Neural cell (in vitro differentiated cells): Measurements from ENCODE around the gene RPS19BP1. TPM values are rescaled to one million over a fixed set of nuclear protein-coding genes. Genes with fewer than 3 reads are reported as not detected.

Source experiments
- H2AFZ ChIP-seq: fragments of 200-600, 300-800 bp; sonication (generic), shearing (Covaris generic); 2 replicates; pipeline ENCODE4 v1.6.0; 2014; ENCODE audit warnings: low read depth, mild to moderate bottlenecking, antibody characterized with exemption, low read length, moderate library complexity
- H3F3A ChIP-seq: fragments of 200-600 bp; shearing (Covaris generic); 2 replicates; pipeline ENCODE4 v1.6.1; 2016; ENCODE audit warnings: mild to moderate bottlenecking, moderate library complexity, mixed read lengths, antibody characterized with exemption, low read length; ENCODE audit not compliant: insufficient read depth, poor library complexity, severe bottlenecking
- H3K27ac ChIP-seq: fragments of 200-600, 300-800 bp; sonication (generic), shearing (Covaris generic); 2 replicates; pipeline ENCODE4 v1.5.1; 2014; ENCODE audit warnings: mild to moderate bottlenecking, low read length, moderate library complexity
- H3K27me3 ChIP-seq: fragments of 300-800, 200-600 bp; sonication (generic), shearing (Covaris generic); 2 replicates; pipeline ENCODE4 v1.6.0; 2014; ENCODE audit warnings: mild to moderate bottlenecking, low read depth, low read length, moderate library complexity; ENCODE audit not compliant: insufficient read depth
- H3K36me3 ChIP-seq: fragments of 300-800, 200-600 bp; sonication (generic), shearing (Covaris generic); 2 replicates; pipeline ENCODE4 v1.5.1; 2014; ENCODE audit warnings: mild to moderate bottlenecking, antibody characterized with exemption, low read length, moderate library complexity; ENCODE audit not compliant: insufficient read depth
- H3K4me2 ChIP-seq: fragments of 300-800, 200-600 bp; sonication (generic), shearing (Covaris generic); 2 replicates; pipeline ENCODE4 v1.6.0; 2014; ENCODE audit warnings: mild to moderate bottlenecking, low read length
- H3K4me3 ChIP-seq: fragments of 300-800, 200-600 bp; sonication (generic), shearing (Covaris generic); 2 replicates; pipeline ENCODE4 v1.5.1; 2014; ENCODE audit warnings: mild to moderate bottlenecking, low read length, moderate library complexity
- H3K79me2 ChIP-seq: fragments of 200-600 bp; shearing (Covaris generic); replicated peaks from 2 replicates; pipeline ENCODE4 v1.6.0; 2014; ENCODE audit warnings: mild to moderate bottlenecking, low read length, moderate library complexity; ENCODE audit not compliant: insufficient read depth
- H3K9ac ChIP-seq: fragments of 300-800, 200-600 bp; sonication (generic), shearing (Covaris generic); 2 replicates; pipeline ENCODE4 v1.6.1; 2016; ENCODE audit warnings: mild to moderate bottlenecking, low read length, mixed read lengths
- H3K9me2 ChIP-seq: fragments of 200-600 bp; shearing (Covaris generic); 2 replicates; pipeline ENCODE4 v1.6.1; 2016; ENCODE audit warnings: mild to moderate bottlenecking, low read length, mixed read lengths; ENCODE audit not compliant: insufficient read depth
- H3K9me3 ChIP-seq: fragments of 200-600, 300-800 bp; sonication (generic), shearing (Covaris generic); 2 replicates; pipeline ENCODE4 v1.6.1; 2016; ENCODE audit warnings: mild to moderate bottlenecking, mixed run types, low read length, moderate library complexity, mixed read lengths
- H4K20me1 ChIP-seq: fragments of 200-600 bp; shearing (Covaris generic); 2 replicates; pipeline ENCODE4 v1.6.1; 2016; ENCODE audit warnings: mild to moderate bottlenecking, mixed run types; ENCODE audit not compliant: insufficient read depth
- EP300 ChIP-seq: fragments of 450-650 bp; conservative IDR thresholded peaks from 2 replicates; pipeline ENCODE4 v1.6.1; 2014; ENCODE audit warnings: antibody characterized with exemption, mild to moderate bottlenecking, moderate library complexity; ENCODE audit not compliant: poor library complexity, severe bottlenecking
- EZH2 ChIP-seq: fragments of 200-600, 300-800 bp; shearing (Covaris generic), sonication (generic); IDR thresholded peaks from 2 replicates; pipeline ENCODE4 v1.6.1; 2014; ENCODE audit warnings: antibody characterized with exemption, low read length, borderline replicate concordance, mild to moderate bottlenecking; ENCODE audit not compliant: insufficient read depth, poor library complexity, severe bottlenecking
- MXI1 ChIP-seq: fragments of 450-650 bp; conservative IDR thresholded peaks from 2 replicates; pipeline ENCODE4 v1.6.1; 2014; ENCODE audit warnings: antibody characterized with exemption, mild to moderate bottlenecking; ENCODE audit not compliant: poor library complexity, severe bottlenecking
- POLR2AphosphoS5 ChIP-seq: IDR thresholded peaks from 2 replicates; pipeline ENCODE4 v1.6.1; 2012
- RAD21 ChIP-seq: fragments of 450-650 bp; conservative IDR thresholded peaks from 2 replicates; pipeline ENCODE4 v1.6.1; 2014; ENCODE audit warnings: antibody characterized with exemption, mild to moderate bottlenecking, moderate library complexity
- SMC3 ChIP-seq: fragments of 450-650 bp; conservative IDR thresholded peaks from 2 replicates; pipeline ENCODE4 v1.6.1; 2014; ENCODE audit warnings: antibody characterized with exemption, mild to moderate bottlenecking, moderate library complexity; ENCODE audit not compliant: poor library complexity
- TAF1 ChIP-seq: IDR thresholded peaks from 2 replicates; pipeline ENCODE4 v1.6.1; 2012; ENCODE audit warnings: low read depth
- polyA plus RNA-seq: library from polyadenylated mRNA; depleted of rRNA; stranded (reverse); fragments of >200 nt; gene quantifications from 2 replicates; pipeline ENCODE4 v1.2.3, GENCODE V29; 2014
- TF ChIP-seq, protein P1 (sequence below): fragments of 450-650 bp; IDR thresholded peaks from 2 replicates; pipeline ENCODE4 v1.5.1; 2014; ENCODE audit warnings: antibody characterized with exemption, mild to moderate bottlenecking, moderate library complexity; ENCODE audit not compliant: poor library complexity, severe bottlenecking
- TF ChIP-seq, protein P2 (sequence below): IDR thresholded peaks from 2 replicates; pipeline ENCODE4 v1.6.1; 2012; ENCODE audit warnings: borderline replicate concordance

RPS19BP1 gene
- polyA plus RNA-seq, 1 donor from 2014 or later: 164 TPM

DNA sequence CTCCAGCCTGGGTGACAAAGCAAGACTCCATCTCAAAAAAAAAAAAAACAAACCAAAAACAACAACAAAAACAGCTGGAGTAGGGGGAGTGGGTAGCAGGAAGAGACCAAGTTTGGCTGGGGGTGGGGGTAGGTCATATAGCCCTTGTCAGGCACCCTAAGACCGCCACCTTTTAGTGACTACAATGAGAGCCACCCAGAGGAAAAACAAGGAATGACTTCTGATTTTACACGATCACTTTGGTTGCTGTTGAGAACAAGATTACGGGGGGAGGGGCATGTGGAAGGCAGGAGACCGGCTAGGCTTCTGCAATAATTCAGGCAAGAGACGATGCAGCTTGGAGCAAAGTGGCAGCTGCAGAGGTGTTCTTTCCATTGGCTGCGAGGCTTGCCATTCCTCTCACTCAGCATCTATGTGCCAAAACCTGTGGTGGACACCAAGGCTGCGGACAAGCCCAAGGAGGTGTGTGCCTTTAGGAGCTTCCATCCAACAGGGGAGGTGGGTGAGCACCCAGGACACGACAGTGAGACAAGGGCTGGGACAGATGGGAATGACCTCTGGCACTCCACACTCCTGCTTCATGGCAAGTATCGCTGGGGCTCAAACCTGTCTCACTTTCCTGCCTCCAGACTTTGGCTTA is 1.7 kb downstream of the RPS19BP1 start:
- Histone ChIP-seq H3F3A (no peaks in the 10 kb centered on the region), H3K4me2 (no peak overlapping the region), H3K9me3 (no peaks in the 10 kb centered on the region), H3K79me2 (peaks cover 26% of the 10 kb centered on the region), H2AFZ (no peak overlapping the region), H3K27ac (peak overlapping the region; percentile 29), H3K27me3 (no peaks in the 10 kb centered on the region), H3K4me3 (peak overlapping the region; percentile 75), H3K9me2 (no peaks in the 10 kb centered on the region), H3K9ac (peak overlapping the region; percentile 89), H4K20me1 (peaks cover 10% of the 10 kb centered on the region), H3K36me3 (no peaks in the 10 kb centered on the region)
- TF ChIP-seq POLR2AphosphoS5 (no peak), RAD21 (peak; percentile 16), SMC3 (peak; percentile 33), EZH2 (no peak)
- TF ChIP-seq, protein P1, sequence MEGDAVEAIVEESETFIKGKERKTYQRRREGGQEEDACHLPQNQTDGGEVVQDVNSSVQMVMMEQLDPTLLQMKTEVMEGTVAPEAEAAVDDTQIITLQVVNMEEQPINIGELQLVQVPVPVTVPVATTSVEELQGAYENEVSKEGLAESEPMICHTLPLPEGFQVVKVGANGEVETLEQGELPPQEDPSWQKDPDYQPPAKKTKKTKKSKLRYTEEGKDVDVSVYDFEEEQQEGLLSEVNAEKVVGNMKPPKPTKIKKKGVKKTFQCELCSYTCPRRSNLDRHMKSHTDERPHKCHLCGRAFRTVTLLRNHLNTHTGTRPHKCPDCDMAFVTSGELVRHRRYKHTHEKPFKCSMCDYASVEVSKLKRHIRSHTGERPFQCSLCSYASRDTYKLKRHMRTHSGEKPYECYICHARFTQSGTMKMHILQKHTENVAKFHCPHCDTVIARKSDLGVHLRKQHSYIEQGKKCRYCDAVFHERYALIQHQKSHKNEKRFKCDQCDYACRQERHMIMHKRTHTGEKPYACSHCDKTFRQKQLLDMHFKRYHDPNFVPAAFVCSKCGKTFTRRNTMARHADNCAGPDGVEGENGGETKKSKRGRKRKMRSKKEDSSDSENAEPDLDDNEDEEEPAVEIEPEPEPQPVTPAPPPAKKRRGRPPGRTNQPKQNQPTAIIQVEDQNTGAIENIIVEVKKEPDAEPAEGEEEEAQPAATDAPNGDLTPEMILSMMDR: peak; percentile 40

DNA sequence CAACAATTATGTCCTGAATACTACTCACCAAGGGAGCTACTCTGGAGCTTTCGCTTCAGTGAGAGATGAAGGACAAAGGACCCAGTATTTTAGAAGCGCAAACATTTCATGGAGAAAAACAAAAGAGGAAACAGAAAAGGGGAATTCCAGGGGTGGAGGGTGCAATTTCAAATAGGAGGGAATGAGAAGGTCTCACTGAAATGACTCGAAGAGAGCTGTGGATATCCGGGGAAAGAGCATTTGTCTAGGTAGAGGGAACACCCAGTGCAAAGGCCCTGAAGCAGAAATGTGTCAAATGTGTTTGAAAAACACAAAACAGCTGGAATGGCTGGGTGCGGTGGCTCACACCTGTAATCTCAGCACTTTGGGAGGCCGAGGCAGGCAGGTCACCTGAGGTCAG is 2.4 kb downstream of the RPS19BP1 start:
- Histone ChIP-seq H3K9me3 (no peaks in the 10 kb centered on the region), H3F3A (no peaks in the 10 kb centered on the region), H4K20me1 (peaks cover 12% of the 10 kb centered on the region), H2AFZ (no peak overlapping the region), H3K79me2 (peaks cover 32% of the 10 kb centered on the region), H3K9me2 (no peaks in the 10 kb centered on the region), H3K4me2 (no peak overlapping the region), H3K27me3 (no peaks in the 10 kb centered on the region), H3K4me3 (no peak overlapping the region), H3K36me3 (no peaks in the 10 kb centered on the region), H3K27ac (no peak overlapping the region), H3K9ac (peak overlapping the region; percentile 5)
- TF ChIP-seq, protein P1: no peak
- no peak for TF ChIP-seq SMC3

DNA sequence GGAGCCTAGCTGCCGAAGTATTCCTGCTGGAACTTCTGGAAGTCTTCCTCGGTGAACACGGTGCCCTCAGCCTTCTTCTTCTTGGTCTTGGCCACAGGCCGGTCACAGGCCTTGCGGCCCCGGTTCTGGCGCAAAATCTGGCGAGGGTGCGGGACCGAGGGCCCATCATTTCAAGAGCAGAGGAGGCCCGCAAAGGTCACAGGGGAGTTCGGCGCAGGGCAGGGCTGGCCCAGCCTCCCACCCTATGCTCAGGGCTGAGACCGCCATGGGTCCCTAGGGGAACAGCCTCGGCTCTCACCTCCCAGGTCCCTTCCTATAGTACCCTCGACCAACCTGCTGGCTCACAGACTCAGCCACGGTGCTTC is 3.1 kb downstream of the RPS19BP1 start:
- no peak overlapping the region for H3K4me2 ChIP-seq
- TF ChIP-seq EP300 (no peak), SMC3 (no peak), EZH2 (no peak), TAF1 (no peak), MXI1 (no peak), POLR2AphosphoS5 (no peak), RAD21 (no peak)
- TF ChIP-seq, protein P1: no peak
- TF ChIP-seq, protein P2, sequence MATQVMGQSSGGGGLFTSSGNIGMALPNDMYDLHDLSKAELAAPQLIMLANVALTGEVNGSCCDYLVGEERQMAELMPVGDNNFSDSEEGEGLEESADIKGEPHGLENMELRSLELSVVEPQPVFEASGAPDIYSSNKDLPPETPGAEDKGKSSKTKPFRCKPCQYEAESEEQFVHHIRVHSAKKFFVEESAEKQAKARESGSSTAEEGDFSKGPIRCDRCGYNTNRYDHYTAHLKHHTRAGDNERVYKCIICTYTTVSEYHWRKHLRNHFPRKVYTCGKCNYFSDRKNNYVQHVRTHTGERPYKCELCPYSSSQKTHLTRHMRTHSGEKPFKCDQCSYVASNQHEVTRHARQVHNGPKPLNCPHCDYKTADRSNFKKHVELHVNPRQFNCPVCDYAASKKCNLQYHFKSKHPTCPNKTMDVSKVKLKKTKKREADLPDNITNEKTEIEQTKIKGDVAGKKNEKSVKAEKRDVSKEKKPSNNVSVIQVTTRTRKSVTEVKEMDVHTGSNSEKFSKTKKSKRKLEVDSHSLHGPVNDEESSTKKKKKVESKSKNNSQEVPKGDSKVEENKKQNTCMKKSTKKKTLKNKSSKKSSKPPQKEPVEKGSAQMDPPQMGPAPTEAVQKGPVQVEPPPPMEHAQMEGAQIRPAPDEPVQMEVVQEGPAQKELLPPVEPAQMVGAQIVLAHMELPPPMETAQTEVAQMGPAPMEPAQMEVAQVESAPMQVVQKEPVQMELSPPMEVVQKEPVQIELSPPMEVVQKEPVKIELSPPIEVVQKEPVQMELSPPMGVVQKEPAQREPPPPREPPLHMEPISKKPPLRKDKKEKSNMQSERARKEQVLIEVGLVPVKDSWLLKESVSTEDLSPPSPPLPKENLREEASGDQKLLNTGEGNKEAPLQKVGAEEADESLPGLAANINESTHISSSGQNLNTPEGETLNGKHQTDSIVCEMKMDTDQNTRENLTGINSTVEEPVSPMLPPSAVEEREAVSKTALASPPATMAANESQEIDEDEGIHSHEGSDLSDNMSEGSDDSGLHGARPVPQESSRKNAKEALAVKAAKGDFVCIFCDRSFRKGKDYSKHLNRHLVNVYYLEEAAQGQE: no peak
- peaks cover 18% of the 10 kb centered on the region for H4K20me1 ChIP-seq
- no peaks in the 10 kb centered on the region for H3F3A ChIP-seq
- no peaks in the 10 kb centered on the region for H3K9me2 ChIP-seq
- H3K36me3 ChIP-seq: no peaks in the 10 kb centered on the region
- peak overlapping the region; percentile 54 for H3K4me3 ChIP-seq
- peak overlapping the region; percentile 42 for H3K9ac ChIP-seq
- peaks cover 38% of the 10 kb centered on the region for H3K79me2 ChIP-seq
- no peak overlapping the region for H3K27ac ChIP-seq
- H3K9me3 ChIP-seq: no peaks in the 10 kb centered on the region
- no peaks in the 10 kb centered on the region for H3K27me3 ChIP-seq
- no peak overlapping the region for H2AFZ ChIP-seq
